WTC11 (cell line): ENCODE results near the gene SNX24. TPM values are rescaled to one million over a fixed set of nuclear protein-coding genes. Genes with fewer than 3 reads are reported as not detected.
"Not testable (repeated sequence)": the region's sequence is repeated elsewhere in the genome, so short reads cannot be mapped to it uniquely, and the experiment has no call there.

Experiments
- ATAC-seq: fragments of 200-7000 bp; cut with Tn5 transposase; 2 replicates; pipeline ENCODE4 v1.10.0; 2021; ENCODE audit warnings: mild to moderate bottlenecking, moderate library complexity
- CTCF ChIA-PET: fragments of 300-600 bp; sonication (Branson Sonifier 250); formaldehyde crosslinking; loops from one replicate; lab custom pipeline; 2021; ENCODE audit warnings: antibody characterized with exemption; lab: Charles Lee
- POLR2A ChIA-PET: fragments of 350-600 bp; sonication (Branson Sonifier 250); formaldehyde crosslinking; loops from one replicate; lab custom pipeline; 2021; ENCODE audit warnings: antibody characterized with exemption; lab: Charles Lee
- DNase-seq: peaks from one replicate; pipeline ENCODE4 v3.0.0; 2021; ENCODE audit warnings: low spot score
- H3K27ac Mint-ChIP-seq: 2 replicates; pipeline ENCODE4 v1.8.0; 2021; ENCODE audit warnings: mixed read lengths
- H3K27me3 Mint-ChIP-seq: 2 replicates; pipeline ENCODE4 v1.8.0; 2021; ENCODE audit warnings: low read depth, mild to moderate bottlenecking, moderate library complexity, mixed read lengths
- H3K36me3 Mint-ChIP-seq: 2 replicates; pipeline ENCODE4 v1.8.0; 2021; ENCODE audit warnings: mixed read lengths
- H3K4me1 Mint-ChIP-seq: 2 replicates; pipeline ENCODE4 v1.8.0; 2022; ENCODE audit warnings: mixed read lengths
- H3K4me3 Mint-ChIP-seq: 2 replicates; pipeline ENCODE4 v1.8.0; 2021; ENCODE audit warnings: mild to moderate bottlenecking, moderate library complexity, mixed read lengths
- H3K9me3 Mint-ChIP-seq: 2 replicates; pipeline ENCODE4 v1.8.0; 2021; ENCODE audit warnings: mixed read lengths
- ATF1 ChIP-seq: sonication (generic); formaldehyde crosslinking; IDR thresholded peaks from 2 replicates; pipeline ENCODE4 v1.8.1; 2023; ENCODE audit warnings: mild to moderate bottlenecking, moderate library complexity, missing genetic modification reagents
- ELF4 ChIP-seq: sonication (generic); formaldehyde crosslinking; IDR thresholded peaks from 2 replicates; pipeline ENCODE4 v1.8.1; 2022; ENCODE audit warnings: low read depth, mild to moderate bottlenecking, moderate library complexity, missing genetic modification reagents
- EMX1 ChIP-seq: fragments of 250-450 bp; sonication (Bioruptor Pico); IDR thresholded peaks from 2 replicates; pipeline ENCODE4 v1.8.0; 2021; ENCODE audit warnings: mild to moderate bottlenecking
- FOXP4 ChIP-seq: sonication (generic); formaldehyde crosslinking; IDR thresholded peaks from 2 replicates; pipeline ENCODE4 v1.8.0; 2022; ENCODE audit warnings: mild to moderate bottlenecking, missing genetic modification reagents
- NFATC4 ChIP-seq: fragments of 250-450 bp; sonication (Bioruptor Pico); IDR thresholded peaks from 2 replicates; pipeline ENCODE4 v1.9.0; 2021; ENCODE audit warnings: mild to moderate bottlenecking
- RELA ChIP-seq: sonication (generic); formaldehyde crosslinking; IDR thresholded peaks from 2 replicates; pipeline ENCODE4 v1.8.1; 2022; ENCODE audit warnings: missing genetic modification reagents, mild to moderate bottlenecking, borderline replicate concordance
- RORB ChIP-seq: fragments of 250-450 bp; sonication (Bioruptor Pico); IDR thresholded peaks from 2 replicates; pipeline ENCODE4 v1.9.0; 2021; ENCODE audit warnings: mild to moderate bottlenecking
- SMAD3 ChIP-seq: sonication (generic); formaldehyde crosslinking; IDR thresholded peaks from 2 replicates; pipeline ENCODE4 v1.8.0; 2022; ENCODE audit warnings: missing genetic modification reagents, mild to moderate bottlenecking, borderline replicate concordance
- SMAD4 ChIP-seq: sonication (generic); formaldehyde crosslinking; IDR thresholded peaks from 2 replicates; pipeline ENCODE4 v1.8.0; 2022; ENCODE audit warnings: mild to moderate bottlenecking, missing genetic modification reagents
- SOX15 ChIP-seq: fragments of 250-450 bp; sonication (Bioruptor Pico); IDR thresholded peaks from 2 replicates; pipeline ENCODE4 v1.9.0; 2021; ENCODE audit warnings: mild to moderate bottlenecking
- TCF7 ChIP-seq: sonication (generic); formaldehyde crosslinking; IDR thresholded peaks from 2 replicates; pipeline ENCODE4 v1.8.0; 2022; ENCODE audit warnings: mild to moderate bottlenecking, low read depth, missing genetic modification reagents, moderate library complexity
- TEAD4 ChIP-seq: sonication (generic); formaldehyde crosslinking; IDR thresholded peaks from 2 replicates; pipeline ENCODE4 v1.8.0; 2022; ENCODE audit warnings: mild to moderate bottlenecking, missing genetic modification reagents
- ZNF232 ChIP-seq: sonication (generic); formaldehyde crosslinking; IDR thresholded peaks from 2 replicates; pipeline ENCODE4 v1.8.0; 2022; ENCODE audit warnings: mild to moderate bottlenecking, missing genetic modification reagents
- ZNF396 ChIP-seq: fragments of 250-450 bp; sonication (Bioruptor Pico); IDR thresholded peaks from 2 replicates; pipeline ENCODE4 v1.8.0; 2021; ENCODE audit warnings: mild to moderate bottlenecking, moderate library complexity, borderline replicate concordance
- ZNF423 ChIP-seq: fragments of 250-450 bp; sonication (Bioruptor Pico); IDR thresholded peaks from 2 replicates; pipeline ENCODE4 v2.1.2; 2022; ENCODE audit warnings: mild to moderate bottlenecking, moderate library complexity
- ZNF671 ChIP-seq: fragments of 250-450 bp; sonication (Bioruptor Pico); IDR thresholded peaks from 2 replicates; pipeline ENCODE4 v1.8.0; 2021; ENCODE audit warnings: mild to moderate bottlenecking
- total RNA-seq: library from RNA; stranded (reverse); gene quantifications from 3 replicates; pipeline ENCODE4 v1.2.3, GENCODE V29; 2021
- TF ChIP-seq, protein P1 (sequence below): fragments of 250-450 bp; sonication (Bioruptor Pico); IDR thresholded peaks from 2 replicates; pipeline ENCODE4 v1.9.0; 2021; ENCODE audit warnings: mild to moderate bottlenecking
- TF ChIP-seq, protein P2 (sequence below): sonication (generic); formaldehyde crosslinking; IDR thresholded peaks from 2 replicates; pipeline ENCODE4 v1.8.0; 2022; ENCODE audit warnings: missing genetic modification reagents
- TF ChIP-seq, protein P3 (sequence below): sonication (generic); formaldehyde crosslinking; IDR thresholded peaks from 2 replicates; pipeline ENCODE4 v1.8.0; 2022; ENCODE audit warnings: mild to moderate bottlenecking, missing genetic modification reagents

Gene SNX24
- total RNA-seq, 1 experiment from 2014 or later = 15.5 TPM

- no peak for TF ChIP-seq SOX15 (CRISPR knock-in tag)
- TF ChIP-seq, protein P1, sequence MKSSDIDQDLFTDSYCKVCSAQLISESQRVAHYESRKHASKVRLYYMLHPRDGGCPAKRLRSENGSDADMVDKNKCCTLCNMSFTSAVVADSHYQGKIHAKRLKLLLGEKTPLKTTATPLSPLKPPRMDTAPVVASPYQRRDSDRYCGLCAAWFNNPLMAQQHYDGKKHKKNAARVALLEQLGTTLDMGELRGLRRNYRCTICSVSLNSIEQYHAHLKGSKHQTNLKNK (CRISPR knock-in tag) = no peak
Observed at GRCh38 chr5:122967085-122967484, 121.7 kb downstream of the SNX24 start (continued).

DNA sequence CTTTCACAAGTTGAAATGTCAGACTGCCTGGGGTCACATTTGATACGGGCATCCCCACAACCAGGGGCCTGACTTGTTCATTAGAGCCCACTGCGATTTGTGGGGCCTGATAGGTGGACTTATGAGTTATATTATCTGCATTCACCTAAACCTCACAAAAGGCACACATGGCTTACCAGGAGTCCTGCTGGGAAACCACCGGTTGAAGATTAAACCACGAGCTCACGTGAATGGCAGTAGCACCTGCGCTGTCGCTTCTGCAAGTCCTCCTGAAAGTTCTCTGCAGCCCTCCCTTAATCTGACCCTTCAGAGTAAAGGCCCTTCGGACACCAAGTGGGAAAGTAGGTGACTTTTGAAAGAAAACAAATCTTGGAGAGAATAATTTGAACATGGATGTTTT lies 122.2 kb downstream of the SNX24 start:
- CTCF ChIA-PET = interaction anchor here (0.6 kb wide), 1 partner anchor 31 kb away, joined by 3 read pairs; no protein-coding TSS in a partner anchor
- no peak for ATAC-seq
- POLR2A ChIA-PET = no interaction called here

DNA sequence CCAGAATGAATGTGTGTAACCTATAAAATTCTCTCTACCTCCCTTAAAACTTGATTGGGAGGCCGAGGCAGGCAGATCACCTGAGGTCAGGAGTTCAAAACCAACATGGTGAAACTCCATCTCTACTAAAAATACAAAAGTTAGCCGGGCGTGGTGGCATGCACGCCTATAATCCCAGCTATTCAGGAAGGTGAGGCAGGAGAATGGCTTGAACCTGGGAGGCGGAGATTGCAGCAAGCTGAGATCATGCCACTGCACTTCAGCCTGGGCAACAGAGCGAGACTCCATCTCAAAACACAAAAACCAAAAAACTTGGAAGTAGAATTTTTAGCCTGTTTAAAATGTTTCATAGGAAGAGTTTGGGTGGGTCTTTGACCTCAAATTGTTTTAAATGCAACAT lies 122.6 kb downstream of the SNX24 start:
- DNase-seq, H3K4me3 Mint-ChIP-seq, CTCF ChIA-PET, ATAC-seq, H3K4me1 Mint-ChIP-seq, H3K9me3 Mint-ChIP-seq, H3K27ac Mint-ChIP-seq, H3K27me3 Mint-ChIP-seq, H3K36me3 Mint-ChIP-seq, POLR2A ChIA-PET: not testable (repeated sequence)

More for the DNA sequence above, 122.2 kb downstream of the SNX24 start:
- Mint-ChIP-seq H3K4me1 (no peaks in the 10 kb centered on the region), H3K27me3 (no peaks in the 10 kb centered on the region), H3K9me3 (no peaks in the 10 kb centered on the region), H3K36me3 (no peaks in the 10 kb centered on the region), H3K4me3 (no peak overlapping the region), H3K27ac (no peak overlapping the region)
- DNase-seq = no peak
- TF ChIP-seq TCF7 (no peak), ZNF423 (no peak), EMX1 (CRISPR knock-in tag) (no peak), ATF1 (CRISPR knock-in tag) (no peak), SMAD3 (CRISPR knock-in tag) (no peak), NFATC4 (CRISPR knock-in tag) (no peak), FOXP4 (CRISPR knock-in tag) (no peak), RORB (CRISPR knock-in tag) (no peak), ZNF232 (CRISPR knock-in tag) (no peak), ELF4 (no peak), RELA (CRISPR knock-in tag) (no peak), TEAD4 (CRISPR knock-in tag) (no peak), ZNF396 (no peak), SMAD4 (CRISPR knock-in tag) (no peak), ZNF671 (CRISPR knock-in tag) (no peak)
- TF ChIP-seq, protein P2, sequence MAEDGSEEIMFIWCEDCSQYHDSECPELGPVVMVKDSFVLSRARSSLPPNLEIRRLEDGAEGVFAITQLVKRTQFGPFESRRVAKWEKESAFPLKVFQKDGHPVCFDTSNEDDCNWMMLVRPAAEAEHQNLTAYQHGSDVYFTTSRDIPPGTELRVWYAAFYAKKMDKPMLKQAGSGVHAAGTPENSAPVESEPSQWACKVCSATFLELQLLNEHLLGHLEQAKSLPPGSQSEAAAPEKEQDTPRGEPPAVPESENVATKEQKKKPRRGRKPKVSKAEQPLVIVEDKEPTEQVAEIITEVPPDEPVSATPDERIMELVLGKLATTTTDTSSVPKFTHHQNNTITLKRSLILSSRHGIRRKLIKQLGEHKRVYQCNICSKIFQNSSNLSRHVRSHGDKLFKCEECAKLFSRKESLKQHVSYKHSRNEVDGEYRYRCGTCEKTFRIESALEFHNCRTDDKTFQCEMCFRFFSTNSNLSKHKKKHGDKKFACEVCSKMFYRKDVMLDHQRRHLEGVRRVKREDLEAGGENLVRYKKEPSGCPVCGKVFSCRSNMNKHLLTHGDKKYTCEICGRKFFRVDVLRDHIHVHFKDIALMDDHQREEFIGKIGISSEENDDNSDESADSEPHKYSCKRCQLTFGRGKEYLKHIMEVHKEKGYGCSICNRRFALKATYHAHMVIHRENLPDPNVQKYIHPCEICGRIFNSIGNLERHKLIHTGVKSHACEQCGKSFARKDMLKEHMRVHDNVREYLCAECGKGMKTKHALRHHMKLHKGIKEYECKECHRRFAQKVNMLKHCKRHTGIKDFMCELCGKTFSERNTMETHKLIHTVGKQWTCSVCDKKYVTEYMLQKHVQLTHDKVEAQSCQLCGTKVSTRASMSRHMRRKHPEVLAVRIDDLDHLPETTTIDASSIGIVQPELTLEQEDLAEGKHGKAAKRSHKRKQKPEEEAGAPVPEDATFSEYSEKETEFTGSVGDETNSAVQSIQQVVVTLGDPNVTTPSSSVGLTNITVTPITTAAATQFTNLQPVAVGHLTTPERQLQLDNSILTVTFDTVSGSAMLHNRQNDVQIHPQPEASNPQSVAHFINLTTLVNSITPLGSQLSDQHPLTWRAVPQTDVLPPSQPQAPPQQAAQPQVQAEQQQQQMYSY (CRISPR knock-in tag) = no peak
- TF ChIP-seq, protein P3, sequence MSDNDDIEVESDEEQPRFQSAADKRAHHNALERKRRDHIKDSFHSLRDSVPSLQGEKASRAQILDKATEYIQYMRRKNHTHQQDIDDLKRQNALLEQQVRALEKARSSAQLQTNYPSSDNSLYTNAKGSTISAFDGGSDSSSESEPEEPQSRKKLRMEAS (CRISPR knock-in tag) = no peak
